UCSD-AML1 (cell line): Measurements from ENCODE around the gene APOF.
"Not testable (repeated sequence)": the region's sequence is repeated elsewhere in the genome, so short reads cannot be mapped to it uniquely, and the experiment has no call there.

Experiments
- DNase-seq: peaks from one replicate; lab custom pipeline; 2025; ENCODE audit not compliant: unreplicated experiment; lab: John Stamatoyannopoulos, UW

The APOF gene

GRCh38 chr12:56373515-56373914 lies 10.9 kb upstream of the APOF start:
- DNase-seq: no peak

DNA sequence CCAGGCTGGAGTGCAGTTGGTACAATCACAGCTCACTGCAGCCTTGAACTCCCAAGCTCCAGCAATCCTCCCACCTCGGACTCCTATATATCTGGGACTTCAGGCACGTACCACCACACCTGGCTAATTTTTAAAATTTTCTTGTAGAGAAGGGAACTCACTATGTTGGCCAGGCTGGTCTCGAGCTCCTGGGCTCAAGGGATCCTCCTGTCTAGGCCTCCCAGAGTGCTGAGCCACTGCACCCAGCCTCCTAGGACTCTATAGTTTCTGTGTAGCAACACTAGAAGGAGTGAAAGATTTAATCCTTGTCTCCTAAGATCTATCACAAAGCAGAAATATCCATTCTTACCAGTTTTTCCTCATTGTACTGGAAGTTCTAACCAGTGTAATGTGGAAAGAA lies 4.3 kb upstream of the APOF start:
- no peak for DNase-seq

DNA sequence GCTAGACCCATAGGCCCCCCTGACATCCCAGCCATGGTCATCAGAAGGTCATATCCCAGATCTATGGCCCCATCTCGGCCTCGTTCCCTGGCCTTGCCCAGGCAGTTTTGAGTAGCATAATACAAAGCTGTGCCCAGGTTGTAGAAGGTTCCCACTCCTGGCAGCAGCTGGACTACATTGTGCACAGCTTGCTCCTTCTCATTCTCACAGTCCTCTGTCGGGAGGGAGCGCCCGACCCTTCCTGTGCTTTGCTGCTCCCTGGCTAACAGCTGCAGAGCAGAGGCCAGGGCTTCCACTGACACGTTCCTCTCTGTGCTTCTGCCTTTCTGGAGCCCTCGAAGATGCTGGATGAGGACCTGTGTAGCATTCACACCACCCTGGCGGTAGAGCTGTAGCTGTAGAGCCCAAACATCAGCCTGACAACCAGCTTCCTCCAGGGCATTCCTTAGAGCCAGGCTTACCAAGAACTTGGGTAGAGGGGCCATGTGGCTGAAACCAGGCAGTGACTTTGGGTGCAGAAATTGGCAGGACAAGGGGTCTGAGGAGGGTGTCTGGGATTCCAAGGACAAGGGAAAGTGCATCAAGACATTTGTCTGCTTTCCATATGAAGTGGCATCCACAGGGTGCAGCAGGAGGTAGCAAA lies 1.0 kb downstream of the APOF start:
- DNase-seq: no peak

- DNase-seq: peak; percentile 100
Observed at GRCh38 chr12:56359851-56360767, 2.5 kb downstream of the APOF start, which contains the start of gene STAT2. Gene STAT2, minus strand, starts transcription at chr12:56360107. Its CDS starts 3,536 bp downstream, at chr12:56356571.

GRCh38 chr12:56358836-56359532 lies 3.7 kb downstream of the APOF start:
- DNase-seq: no peak

DNA sequence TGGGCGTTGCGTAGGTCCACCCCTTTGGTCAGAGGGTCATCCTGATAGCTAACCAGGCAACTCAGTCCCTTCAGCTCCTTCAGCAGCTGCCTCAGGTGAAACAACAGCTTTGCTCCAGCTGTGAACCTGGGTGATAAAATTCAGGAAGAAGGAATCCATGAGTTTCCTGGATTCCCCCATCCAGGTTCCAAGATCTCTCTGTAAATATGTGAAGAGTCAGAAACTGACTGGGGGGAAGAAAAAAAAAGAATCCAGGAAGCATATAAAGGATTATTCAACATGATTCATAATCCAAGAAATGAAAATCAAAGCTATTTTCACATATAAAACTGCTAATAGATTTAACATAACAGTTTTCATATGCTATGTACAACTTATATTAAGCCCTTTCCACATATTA lies 11.3 kb downstream of the APOF start:
- DNase-seq: no peak

DNA sequence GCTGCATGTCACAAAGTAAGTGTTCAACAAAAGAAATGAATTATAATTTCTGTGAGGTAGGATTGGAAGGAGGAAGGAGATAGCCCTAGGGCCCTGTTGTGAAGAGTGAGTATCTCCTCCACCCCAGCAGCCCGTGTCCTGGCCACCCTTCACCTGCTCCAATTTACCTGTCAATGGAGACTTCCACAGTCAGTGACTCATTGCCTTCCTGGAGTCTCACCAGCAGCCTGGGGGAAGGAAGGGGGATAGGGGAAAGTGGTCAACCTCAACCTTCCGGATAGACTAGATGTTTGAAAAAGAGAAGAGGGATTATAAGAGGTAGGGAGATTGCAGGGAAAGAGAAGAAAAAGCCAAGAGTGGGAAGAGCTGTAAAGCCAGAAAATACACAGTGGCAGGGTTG lies 12.0 kb downstream of the APOF start:
- no peak for DNase-seq

DNA sequence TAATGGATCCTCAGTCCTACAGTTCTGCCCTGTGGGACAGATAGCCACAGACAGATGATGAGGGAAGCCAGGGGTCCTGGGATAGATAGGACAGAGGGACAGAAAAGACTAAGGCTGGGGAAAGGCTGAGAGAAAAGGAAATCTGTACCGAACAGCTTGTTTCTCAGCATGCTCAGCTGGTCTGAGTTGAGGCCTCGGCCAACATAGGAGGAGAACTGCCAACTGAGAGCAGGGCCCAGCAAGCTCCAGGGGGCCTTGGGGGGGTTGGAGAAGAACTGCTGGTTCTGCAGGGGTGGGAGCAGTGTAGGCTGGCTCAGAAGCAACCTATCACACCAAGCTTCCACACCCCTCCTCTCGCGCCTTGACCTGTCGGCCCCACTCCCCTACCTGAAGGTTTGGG lies 13.9 kb downstream of the APOF start:
- no peak for DNase-seq

DNA sequence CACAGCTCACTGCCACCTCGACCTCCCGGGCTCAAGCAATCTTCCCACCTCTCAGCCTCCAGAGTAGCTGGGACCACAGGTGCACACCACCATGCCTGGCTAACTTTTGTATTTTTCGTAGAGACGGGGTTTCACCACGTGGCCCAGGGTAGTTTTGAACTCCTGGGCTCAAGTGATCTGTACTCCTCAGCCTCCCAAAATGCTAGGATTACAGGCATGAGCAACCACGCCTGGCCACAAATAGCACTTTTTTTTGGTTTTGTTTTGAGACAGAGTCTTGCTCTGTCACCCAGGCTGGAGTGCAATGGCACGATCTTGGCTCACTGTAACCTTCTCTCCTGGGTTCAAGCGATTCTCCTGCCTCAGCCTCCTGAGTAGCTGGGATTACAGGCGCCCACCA lies 15.4 kb downstream of the APOF start:
- DNase-seq: not testable (repeated sequence)

- no peak for DNase-seq
Observed at GRCh38 chr12:56346675-56347074, 16.0 kb downstream of the APOF start.

- DNase-seq: not testable (repeated sequence)
Observed at GRCh38 chr12:56342290-56342689, 20.4 kb downstream of the APOF start.

DNA sequence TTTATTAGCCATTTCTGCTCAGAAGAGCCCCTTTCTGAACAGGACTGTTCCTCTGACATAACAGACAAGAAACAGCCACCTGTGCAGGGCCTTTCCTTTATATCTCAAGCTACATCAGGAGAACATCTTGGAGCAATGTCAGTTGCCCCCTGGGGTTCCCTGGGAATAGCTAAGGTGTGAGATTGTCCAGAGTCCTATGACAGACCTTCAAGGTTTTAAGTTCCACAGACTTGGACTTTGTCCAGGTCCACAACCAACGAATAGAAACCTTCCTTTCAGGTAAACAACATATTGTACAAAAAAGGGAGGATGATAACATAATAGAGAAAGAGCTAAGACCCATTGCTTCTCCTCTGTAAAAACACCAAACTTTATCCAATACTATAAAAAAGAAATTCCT lies 21.0 kb downstream of the APOF start:
- no peak for DNase-seq

GRCh38 chr12:56339158-56339422 lies 23.6 kb downstream of the APOF start:
- DNase-seq: no peak

DNA sequence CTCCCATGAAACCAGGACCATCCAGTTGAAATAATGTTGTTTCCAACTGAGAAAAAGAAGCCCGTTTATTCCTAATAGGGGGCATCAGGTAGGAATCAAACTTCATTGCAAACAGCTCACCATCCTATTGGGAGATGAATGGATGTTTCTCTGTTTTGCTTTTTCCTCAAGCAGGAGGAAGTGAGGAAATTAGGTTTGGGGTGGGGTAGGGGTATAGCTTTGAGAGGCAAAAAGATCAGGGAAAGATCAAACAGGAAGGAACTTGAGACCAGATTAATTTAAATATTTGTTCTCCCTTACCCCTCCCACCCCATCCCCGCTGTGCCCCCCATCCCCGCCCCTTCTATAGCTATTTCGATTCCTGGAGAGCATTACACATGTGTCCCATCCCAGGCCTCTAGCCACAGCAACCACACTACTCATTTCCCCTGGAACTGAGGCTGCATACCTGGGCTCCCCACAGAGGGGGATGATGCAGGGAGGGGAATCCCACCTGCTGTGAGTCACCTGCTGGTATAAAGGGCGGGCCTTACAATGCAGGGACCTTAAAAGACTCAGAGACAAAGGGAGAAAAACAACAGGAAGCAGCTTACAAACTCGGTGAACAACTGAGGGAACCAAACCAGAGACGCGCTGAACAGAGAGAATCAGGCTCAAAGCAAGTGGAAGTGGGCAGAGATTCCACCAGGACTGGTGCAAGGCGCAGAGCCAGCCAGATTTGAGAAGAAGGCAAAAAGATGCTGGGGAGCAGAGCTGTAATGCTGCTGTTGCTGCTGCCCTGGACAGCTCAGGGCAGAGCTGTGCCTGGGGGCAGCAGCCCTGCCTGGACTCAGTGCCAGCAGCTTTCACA lies 24.1 kb downstream of the APOF start, which contains the start of gene IL23A:
Gene IL23A (plus strand): TSS at position 577 of the 850 bp plus-strand sequence. CDS start 161 bp downstream, at position 738.
- no peak for DNase-seq

DNA sequence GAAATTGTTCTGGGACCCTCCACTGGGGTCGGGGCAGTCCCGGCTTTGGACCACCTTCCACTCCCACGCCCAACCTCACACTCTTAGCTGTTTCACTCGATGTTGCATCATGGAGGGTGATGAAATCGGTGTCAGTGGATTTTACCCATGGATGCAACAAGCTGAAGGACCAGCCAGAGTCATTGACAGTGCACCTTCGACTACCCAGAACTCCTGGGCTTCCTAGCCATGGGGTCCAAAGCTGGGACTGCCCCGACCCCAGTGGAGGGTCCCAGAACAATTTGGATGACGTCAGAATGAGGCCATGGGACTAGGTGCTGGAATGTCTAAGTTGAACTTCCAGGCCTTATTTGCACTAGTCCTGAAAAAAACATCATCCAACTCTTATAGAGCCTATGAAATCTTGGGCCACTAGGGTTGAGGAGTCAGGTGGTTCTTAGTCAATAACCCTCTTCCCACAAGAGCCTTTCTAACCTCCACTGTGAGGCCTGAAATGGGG lies 24.9 kb downstream of the APOF start:
- DNase-seq: no peak

DNA sequence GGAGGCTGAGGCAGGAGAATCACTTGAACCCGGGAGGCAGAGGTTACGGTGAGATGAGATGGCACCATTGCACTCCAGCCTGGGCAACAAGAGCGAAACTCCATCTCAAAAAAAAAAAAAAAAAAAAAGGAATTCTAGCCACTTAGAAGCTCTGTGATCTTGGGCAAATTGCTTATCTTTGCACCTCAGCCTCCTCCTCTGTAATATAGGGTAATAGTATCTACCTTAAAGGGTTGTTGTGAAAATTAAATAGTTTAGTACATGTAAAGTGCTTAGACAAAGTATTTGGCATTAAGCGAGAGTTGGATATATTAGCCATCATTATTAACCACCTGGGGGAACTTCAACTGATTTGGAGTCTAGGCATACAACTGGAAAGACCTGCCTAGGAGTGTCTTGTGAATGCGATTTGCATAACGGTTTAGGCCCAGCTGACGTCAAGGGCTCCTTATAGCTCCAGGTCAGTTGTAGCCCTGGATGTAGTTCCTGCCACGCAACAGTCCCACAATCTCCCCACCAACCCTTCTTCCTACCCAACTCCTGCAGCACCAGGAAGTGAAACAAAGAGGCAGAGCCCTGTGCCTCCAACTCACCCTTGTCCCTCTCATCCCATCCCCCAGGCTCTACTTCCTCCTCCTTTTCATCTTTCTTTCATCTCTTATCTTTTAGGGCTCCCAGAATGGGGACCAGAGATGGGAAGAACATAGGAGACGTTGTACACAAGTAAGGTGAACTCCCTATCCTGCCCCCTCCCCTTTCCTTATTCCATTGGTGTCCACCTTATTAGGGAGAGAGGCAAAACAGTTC lies 26.1 kb downstream of the APOF start:
- peak; percentile 27 for DNase-seq

DNA sequence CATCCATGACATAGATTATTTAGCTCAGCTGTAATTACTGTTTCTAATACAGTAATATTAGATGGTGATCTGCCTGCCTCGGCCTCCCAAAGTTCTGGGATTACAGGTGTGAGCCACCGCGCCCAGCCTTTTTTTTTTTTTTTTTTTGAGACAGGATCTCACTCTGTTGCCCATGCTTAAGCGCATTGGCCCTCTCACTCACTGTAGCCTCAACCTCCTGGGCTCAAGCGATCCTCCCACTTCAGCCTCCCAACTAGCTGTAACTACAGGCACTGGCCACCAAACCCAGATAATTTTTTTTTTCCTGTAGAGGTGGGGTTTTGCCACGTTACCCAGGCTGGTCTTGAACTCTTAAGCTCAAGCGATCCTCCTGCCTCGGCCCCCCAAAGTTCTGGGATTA lies 27.1 kb downstream of the APOF start:
- DNase-seq: not testable (repeated sequence)

DNA sequence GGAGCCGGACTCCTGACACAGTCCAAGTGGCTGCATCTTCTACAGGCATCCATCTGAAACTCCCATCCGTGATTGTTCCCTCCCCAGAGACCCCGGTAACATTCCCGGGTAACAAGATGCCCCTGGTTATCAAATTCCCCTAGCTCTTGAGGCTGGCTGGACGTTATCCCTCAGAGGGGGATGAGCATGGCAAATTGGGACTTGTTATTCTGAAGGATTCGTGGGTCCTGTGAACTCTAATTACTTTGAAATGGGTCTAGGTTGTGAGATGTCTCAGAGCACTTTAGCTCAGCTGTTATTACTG lies 28.2 kb downstream of the APOF start:
- DNase-seq: no peak

DNA sequence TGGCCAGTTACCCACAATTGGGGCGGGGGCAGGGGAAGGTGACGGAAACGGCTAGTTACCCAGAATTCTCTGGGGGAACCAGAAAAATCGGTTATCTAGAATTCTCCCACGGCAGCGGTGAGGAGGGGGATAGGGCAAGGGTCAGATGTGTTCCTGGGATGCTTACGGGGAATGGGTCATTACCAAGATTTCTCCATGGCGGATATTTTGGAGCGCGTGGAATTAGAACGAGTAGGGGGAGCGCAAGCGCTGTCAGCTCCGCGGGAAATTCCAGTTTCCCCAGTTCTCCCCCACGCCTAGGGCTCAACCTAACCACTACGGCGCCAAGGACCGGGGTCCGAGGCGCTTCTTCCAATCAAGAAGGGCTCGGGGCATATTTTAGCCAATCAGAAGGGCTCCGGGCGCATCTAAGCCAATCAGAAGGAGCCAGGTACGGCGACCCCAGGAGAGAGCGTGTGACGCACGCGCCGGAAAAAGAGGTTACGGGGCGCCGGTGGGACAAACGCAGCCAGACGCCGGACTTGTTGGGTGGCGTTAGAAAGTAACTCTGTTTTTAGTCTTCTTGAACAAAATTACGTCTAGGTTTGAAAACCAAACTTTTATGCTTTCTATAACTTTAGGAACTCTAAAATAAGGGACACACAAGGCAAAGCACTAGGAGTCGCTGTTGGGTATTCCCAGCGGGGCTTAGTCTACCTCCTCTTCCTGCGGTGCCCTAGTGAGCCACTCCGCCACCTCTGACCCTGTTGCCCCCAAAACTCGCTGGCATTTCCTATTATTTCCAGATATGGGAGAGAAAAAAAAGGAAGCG lies 28.8 kb downstream of the APOF start, which contains the start of gene PAN2:
Gene PAN2 (minus strand): TSS at position 322 of the 811 bp plus-strand sequence. CDS start 906 bp downstream, outside the sequence.
- DNase-seq: peak; percentile 94
